K562 (cell line): ENCODE results near the gene TEDDM1. TPM values are rescaled to one million over a fixed set of nuclear protein-coding genes. Genes with fewer than 3 reads are reported as not detected.
A peak's percentile ranks its signal among the peaks of the same experiment; 100 is the strongest.

Experiments
- CEBPB ChIP-seq: fragments of 450-650 bp; IDR thresholded peaks from 2 replicates; pipeline ENCODE4 v1.6.1; 2016; ENCODE audit warnings: missing genetic modification characterization, missing compliant biosample characterization
- MYBL2 ChIP-seq, 2 experiments: fragments of 450-650 bp in 1 of 2; sonication (generic) in 1 of 2; formaldehyde crosslinking in 1 of 2; IDR thresholded peaks; 2 replicates each; pipeline versions ENCODE4 v1.6.1 to v1.8.1; 2017 to 2022; ENCODE audit warnings: borderline replicate concordance in 1 of 2, inconsistent platforms in 1 of 2, low read depth in 1 of 2, mild to moderate bottlenecking in 1 of 2, missing genetic modification reagents in 1 of 2, moderate library complexity in 1 of 2
- RFX7 ChIP-seq: fragments of 250-450 bp; sonication (Bioruptor Pico); IDR thresholded peaks from 2 replicates; pipeline ENCODE4 v1.5.1; 2021; ENCODE audit warnings: mild to moderate bottlenecking
- SMARCA4 ChIP-seq: fragments of 450-650 bp; IDR thresholded peaks from 2 replicates; pipeline ENCODE4 v1.6.1; 2016
- TAF9B ChIP-seq: fragments of 450-650 bp; IDR thresholded peaks from 2 replicates; pipeline ENCODE4 v1.6.1; 2018; ENCODE audit warnings: mild to moderate bottlenecking; ENCODE audit not compliant: partially characterized antibody
- ZFP30 ChIP-seq: fragments of 250-450 bp; sonication (Bioruptor Pico); IDR thresholded peaks from 2 replicates; pipeline ENCODE4 v1.8.0; 2022; ENCODE audit warnings: moderate library complexity, mild to moderate bottlenecking, inconsistent platforms, borderline replicate concordance
- ZNF778 ChIP-seq: fragments of 450-650 bp; formaldehyde crosslinking; IDR thresholded peaks from 2 replicates; pipeline ENCODE4 v1.4.0; 2020; ENCODE audit warnings: mild to moderate bottlenecking, moderate library complexity
- polyA plus RNA-seq, 8 experiments: library from polyadenylated mRNA; depleted of rRNA in 4 of 8; stranded (reverse) in 5 of 8; unstranded in 3 of 8; fragments of >200 nt; fragmentation: Nextera tagmentation in 2 of 8; fragmentation: Illumina TruSeq in 1 of 8; extraction: Ambion mirVana in 2 of 8; extraction: Trizol in 1 of 8; gene quantifications; 2 replicates each; pipeline versions ENCODE4 v1.2.1 to v1.2.3, GENCODE V29; 2011 to 2014; ENCODE audit warnings: inconsistent platforms in 1 of 8, missing spikeins in 1 of 8
- total RNA-seq, 7 experiments: library from RNA; depleted of rRNA in 6 of 7; stranded (reverse); fragments of >200 nt in 6 of 7; fragmentation: Illumina TruSeq in 2 of 7; extraction: Trizol in 2 of 7; gene quantifications; 2 replicates each; pipeline versions ENCODE4 v1.2.1 to v1.2.3, GENCODE V29; 2011 to 2021; ENCODE audit warnings: low replicate concordance in 1 of 7
- TF ChIP-seq, protein P1 (sequence below), 2 experiments: fragments of 450-650 bp; IDR thresholded peaks; 2 replicates each; pipeline ENCODE4 v1.6.1; 2016
- TF ChIP-seq, protein P2 (sequence below): fragments of 250-450 bp; sonication (Bioruptor Pico); IDR thresholded peaks from 2 replicates; pipeline ENCODE4 v1.8.0; 2022; ENCODE audit warnings: moderate library complexity, mild to moderate bottlenecking, inconsistent platforms
- TF ChIP-seq, protein P3 (sequence below): fragments of 450-650 bp; formaldehyde crosslinking; IDR thresholded peaks from 2 replicates; pipeline ENCODE4 v1.4.0; 2022; ENCODE audit warnings: missing genetic modification characterization
- TF ChIP-seq, protein P4 (sequence below): fragments of 450-650 bp; conservative IDR thresholded peaks from 2 replicates; pipeline ENCODE4 v1.6.1; 2016; ENCODE audit warnings: missing genetic modification characterization, low read depth, mild to moderate bottlenecking, missing compliant biosample characterization, moderate library complexity
- TF ChIP-seq, protein P5 (sequence below), 2 experiments: fragments of 450-650 bp; formaldehyde crosslinking in 1 of 2; IDR thresholded peaks; 2 replicates each; pipeline versions ENCODE4 v1.4.0 to v1.6.1; 2014 to 2020; ENCODE audit warnings: mild to moderate bottlenecking in 2 of 2, borderline replicate concordance in 1 of 2, low read depth in 1 of 2

The TEDDM1 gene
- total and polyA plus RNA-seq, 9 of the 15 experiments (the other 6 are each of a cell fraction or from before 2014, with no cell fraction given), result not detected

DNA sequence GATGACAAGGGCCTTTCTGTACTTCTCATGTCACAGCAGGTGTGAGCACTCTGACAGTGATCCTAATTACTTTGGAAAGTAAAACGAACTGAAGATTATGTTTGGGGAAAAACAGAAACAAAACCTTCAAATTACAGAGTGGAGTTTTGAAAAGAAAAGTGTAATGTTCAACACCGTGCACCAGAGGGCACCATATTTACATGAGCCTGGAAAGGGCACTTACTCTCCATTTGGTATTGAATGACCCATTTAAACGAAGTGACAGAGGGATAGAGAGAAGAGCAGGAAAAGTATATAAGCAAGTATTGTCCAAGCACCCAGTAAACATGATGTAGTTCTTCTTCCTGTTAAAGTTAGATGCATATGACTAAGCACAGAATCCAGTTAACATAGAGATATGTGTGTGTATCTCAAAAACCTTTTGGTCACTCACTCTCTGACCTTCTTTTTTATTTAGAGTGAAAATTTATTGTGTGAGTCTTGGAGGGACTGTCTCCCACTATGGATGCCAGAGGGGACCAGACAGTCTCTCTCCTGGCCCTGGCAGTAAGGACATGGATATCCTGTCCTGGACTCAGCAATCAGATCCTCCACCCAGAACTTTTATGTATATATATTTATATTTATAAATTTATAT is 45.7 kb upstream of the TEDDM1 start (continued):
- TF ChIP-seq, protein P1, sequence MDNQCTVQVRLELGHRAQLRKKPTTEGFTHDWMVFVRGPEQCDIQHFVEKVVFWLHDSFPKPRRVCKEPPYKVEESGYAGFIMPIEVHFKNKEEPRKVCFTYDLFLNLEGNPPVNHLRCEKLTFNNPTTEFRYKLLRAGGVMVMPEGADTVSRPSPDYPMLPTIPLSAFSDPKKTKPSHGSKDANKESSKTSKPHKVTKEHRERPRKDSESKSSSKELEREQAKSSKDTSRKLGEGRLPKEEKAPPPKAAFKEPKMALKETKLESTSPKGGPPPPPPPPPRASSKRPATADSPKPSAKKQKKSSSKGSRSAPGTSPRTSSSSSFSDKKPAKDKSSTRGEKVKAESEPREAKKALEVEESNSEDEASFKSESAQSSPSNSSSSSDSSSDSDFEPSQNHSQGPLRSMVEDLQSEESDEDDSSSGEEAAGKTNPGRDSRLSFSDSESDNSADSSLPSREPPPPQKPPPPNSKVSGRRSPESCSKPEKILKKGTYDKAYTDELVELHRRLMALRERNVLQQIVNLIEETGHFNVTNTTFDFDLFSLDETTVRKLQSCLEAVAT (IDR thresholded peaks at IDR 0.05), result no peak
- TF ChIP-seq ZNF778 (CRISPR knock-in tag), result no peak
- TF ChIP-seq MYBL2 (IDR thresholded peaks at IDR 0.05; ENCODE audit: low read depth), result no peak
- TF ChIP-seq MYBL2 (CRISPR knock-in tag; IDR thresholded peaks at IDR 0.05; ENCODE audit: borderline replicate concordance), result no peak
- TF ChIP-seq ZFP30 (CRISPR knock-in tag), result no peak
- TF ChIP-seq, protein P2, sequence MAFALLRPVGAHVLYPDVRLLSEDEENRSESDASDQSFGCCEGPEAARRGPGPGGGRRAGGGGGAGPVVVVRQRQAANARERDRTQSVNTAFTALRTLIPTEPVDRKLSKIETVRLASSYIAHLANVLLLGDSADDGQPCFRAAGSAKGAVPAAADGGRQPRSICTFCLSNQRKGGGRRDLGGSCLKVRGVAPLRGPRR (CRISPR knock-in tag), result no peak
- no peak for TF ChIP-seq CEBPB (tag)
- TF ChIP-seq TAF9B, result no peak
- TF ChIP-seq, protein P3, sequence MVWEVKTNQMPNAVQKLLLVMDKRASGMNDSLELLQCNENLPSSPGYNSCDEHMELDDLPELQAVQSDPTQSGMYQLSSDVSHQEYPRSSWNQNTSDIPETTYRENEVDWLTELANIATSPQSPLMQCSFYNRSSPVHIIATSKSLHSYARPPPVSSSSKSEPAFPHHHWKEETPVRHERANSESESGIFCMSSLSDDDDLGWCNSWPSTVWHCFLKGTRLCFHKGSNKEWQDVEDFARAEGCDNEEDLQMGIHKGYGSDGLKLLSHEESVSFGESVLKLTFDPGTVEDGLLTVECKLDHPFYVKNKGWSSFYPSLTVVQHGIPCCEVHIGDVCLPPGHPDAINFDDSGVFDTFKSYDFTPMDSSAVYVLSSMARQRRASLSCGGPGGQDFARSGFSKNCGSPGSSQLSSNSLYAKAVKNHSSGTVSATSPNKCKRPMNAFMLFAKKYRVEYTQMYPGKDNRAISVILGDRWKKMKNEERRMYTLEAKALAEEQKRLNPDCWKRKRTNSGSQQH, result no peak
- TF ChIP-seq RFX7 (CRISPR knock-in tag), result no peak
- TF ChIP-seq, protein P4, sequence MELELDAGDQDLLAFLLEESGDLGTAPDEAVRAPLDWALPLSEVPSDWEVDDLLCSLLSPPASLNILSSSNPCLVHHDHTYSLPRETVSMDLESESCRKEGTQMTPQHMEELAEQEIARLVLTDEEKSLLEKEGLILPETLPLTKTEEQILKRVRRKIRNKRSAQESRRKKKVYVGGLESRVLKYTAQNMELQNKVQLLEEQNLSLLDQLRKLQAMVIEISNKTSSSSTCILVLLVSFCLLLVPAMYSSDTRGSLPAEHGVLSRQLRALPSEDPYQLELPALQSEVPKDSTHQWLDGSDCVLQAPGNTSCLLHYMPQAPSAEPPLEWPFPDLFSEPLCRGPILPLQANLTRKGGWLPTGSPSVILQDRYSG (tag), result no peak
- TF ChIP-seq, protein P5, sequence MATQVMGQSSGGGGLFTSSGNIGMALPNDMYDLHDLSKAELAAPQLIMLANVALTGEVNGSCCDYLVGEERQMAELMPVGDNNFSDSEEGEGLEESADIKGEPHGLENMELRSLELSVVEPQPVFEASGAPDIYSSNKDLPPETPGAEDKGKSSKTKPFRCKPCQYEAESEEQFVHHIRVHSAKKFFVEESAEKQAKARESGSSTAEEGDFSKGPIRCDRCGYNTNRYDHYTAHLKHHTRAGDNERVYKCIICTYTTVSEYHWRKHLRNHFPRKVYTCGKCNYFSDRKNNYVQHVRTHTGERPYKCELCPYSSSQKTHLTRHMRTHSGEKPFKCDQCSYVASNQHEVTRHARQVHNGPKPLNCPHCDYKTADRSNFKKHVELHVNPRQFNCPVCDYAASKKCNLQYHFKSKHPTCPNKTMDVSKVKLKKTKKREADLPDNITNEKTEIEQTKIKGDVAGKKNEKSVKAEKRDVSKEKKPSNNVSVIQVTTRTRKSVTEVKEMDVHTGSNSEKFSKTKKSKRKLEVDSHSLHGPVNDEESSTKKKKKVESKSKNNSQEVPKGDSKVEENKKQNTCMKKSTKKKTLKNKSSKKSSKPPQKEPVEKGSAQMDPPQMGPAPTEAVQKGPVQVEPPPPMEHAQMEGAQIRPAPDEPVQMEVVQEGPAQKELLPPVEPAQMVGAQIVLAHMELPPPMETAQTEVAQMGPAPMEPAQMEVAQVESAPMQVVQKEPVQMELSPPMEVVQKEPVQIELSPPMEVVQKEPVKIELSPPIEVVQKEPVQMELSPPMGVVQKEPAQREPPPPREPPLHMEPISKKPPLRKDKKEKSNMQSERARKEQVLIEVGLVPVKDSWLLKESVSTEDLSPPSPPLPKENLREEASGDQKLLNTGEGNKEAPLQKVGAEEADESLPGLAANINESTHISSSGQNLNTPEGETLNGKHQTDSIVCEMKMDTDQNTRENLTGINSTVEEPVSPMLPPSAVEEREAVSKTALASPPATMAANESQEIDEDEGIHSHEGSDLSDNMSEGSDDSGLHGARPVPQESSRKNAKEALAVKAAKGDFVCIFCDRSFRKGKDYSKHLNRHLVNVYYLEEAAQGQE (IDR thresholded peaks at IDR 0.05; ENCODE audit: borderline replicate concordance), result peak; percentile 85
- TF ChIP-seq, protein P5 (CRISPR knock-in tag; IDR thresholded peaks at IDR 0.05; ENCODE audit: low read depth), result no peak
- no peak for TF ChIP-seq SMARCA4
